Measurements from ENCODE around the gene VCX3B.
"Not testable (repeated sequence)": the region's sequence is repeated elsewhere in the genome, so short reads cannot be mapped to it uniquely, and the experiment has no call there.

VCX3B gene

DNA sequence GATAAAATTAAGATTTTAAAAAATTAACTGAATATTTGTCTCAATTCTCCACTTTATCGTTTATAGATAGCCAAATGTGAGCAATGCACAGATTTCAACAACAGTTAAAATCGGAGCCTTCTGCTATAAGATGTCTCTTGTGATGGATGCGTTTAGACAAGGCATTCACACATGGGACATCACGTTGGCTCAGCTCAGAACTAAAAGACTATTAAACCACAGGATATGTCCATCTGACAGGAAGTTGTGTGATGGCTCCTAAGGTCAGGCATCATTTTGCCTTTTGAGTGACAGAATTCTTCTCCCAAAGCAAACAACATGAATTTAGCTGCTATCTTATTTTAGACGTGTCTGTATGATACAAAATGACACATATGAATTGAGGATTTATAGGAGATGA lies 17.3 kb upstream of the VCX3B start:
- no peak overlapping the region for H3K4me3 ChIP-seq (ENCODE audit: low read depth, low read length)
- TF ChIP-seq, protein P1, sequence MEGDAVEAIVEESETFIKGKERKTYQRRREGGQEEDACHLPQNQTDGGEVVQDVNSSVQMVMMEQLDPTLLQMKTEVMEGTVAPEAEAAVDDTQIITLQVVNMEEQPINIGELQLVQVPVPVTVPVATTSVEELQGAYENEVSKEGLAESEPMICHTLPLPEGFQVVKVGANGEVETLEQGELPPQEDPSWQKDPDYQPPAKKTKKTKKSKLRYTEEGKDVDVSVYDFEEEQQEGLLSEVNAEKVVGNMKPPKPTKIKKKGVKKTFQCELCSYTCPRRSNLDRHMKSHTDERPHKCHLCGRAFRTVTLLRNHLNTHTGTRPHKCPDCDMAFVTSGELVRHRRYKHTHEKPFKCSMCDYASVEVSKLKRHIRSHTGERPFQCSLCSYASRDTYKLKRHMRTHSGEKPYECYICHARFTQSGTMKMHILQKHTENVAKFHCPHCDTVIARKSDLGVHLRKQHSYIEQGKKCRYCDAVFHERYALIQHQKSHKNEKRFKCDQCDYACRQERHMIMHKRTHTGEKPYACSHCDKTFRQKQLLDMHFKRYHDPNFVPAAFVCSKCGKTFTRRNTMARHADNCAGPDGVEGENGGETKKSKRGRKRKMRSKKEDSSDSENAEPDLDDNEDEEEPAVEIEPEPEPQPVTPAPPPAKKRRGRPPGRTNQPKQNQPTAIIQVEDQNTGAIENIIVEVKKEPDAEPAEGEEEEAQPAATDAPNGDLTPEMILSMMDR (IDR thresholded peaks at IDR 0.05; ENCODE audit: low read depth, low read length): no peak

- H3K4me3 ChIP-seq (ENCODE audit: low read depth, low read length): not testable (repeated sequence)
Measured at GRCh38 chrX:8452343-8452742, 12.3 kb upstream of the VCX3B start.

- TF ChIP-seq, protein P1 (IDR thresholded peaks at IDR 0.05; ENCODE audit: low read depth, low read length): no peak
- no peak overlapping the region for H3K4me3 ChIP-seq (ENCODE audit: low read depth, low read length)
Measured at GRCh38 chrX:8453611-8454010, 11.0 kb upstream of the VCX3B start.

- TF ChIP-seq, protein P1 (IDR thresholded peaks at IDR 0.05; ENCODE audit: low read depth, low read length): no peak
- H3K4me3 ChIP-seq (ENCODE audit: low read depth, low read length): no peak overlapping the region
Measured at GRCh38 chrX:8455557-8455956, 9.1 kb upstream of the VCX3B start.

DNA sequence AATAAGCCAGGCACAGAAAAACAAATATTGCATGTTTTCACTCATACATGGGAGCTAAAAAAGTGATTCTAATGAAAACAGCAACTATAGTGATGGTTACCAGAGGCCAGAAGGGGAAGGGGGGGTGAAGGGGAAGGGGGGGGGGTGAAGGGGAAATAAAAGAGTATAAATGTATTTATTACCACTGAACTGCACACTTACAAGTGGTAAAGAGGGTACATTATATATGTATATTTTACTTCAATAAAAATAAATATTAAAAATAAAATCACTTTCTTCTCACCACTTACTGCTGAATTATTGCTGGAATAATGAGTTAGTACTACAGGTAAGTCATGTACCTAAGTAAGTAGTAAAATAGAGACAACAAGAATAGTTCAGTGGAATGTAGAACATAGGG lies 2.1 kb upstream of the VCX3B start:
- TF ChIP-seq, protein P1 (IDR thresholded peaks at IDR 0.05; ENCODE audit: low read depth, low read length): no peak
- H3K4me3 ChIP-seq (ENCODE audit: low read depth, low read length): no peak overlapping the region

DNA sequence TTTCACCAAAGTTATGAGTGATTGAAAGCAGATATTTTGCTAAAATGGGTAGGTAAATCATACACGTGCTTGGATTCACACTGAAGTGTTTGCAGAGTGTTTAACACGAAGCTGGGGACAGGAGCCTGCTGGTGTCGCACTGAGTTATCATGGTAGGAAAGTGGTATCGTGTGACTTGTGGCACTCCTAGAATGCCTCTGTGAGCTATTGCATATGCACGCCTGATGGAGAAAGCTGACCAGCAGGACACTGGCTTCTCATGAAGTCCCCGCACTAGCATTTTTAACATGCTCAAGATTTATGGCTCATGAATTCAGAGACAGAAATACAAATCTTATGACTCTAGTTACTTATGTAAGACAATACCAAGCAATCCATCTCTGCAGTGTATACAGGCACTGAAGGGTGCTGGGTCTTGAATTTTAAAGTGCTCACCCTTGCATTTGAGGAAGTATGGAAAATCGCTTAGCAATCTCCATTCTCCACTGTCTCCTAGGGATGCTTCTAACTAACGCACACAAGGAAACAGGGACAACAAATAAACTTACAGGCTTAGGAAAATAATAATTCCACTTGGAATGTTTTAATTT lies 19.8 kb downstream of the VCX3B start:
- H3K4me3 ChIP-seq (ENCODE audit: low read depth, low read length): no peak overlapping the region

GRCh38 chrX:8495036-8495435 lies 30.4 kb downstream of the VCX3B start:
- H3K4me3 ChIP-seq (ENCODE audit: low read depth, low read length): not testable (repeated sequence)

More for the DNA sequence above, 19.8 kb downstream of the VCX3B start:
- TF ChIP-seq, protein P1 (IDR thresholded peaks at IDR 0.05; ENCODE audit: low read depth, low read length): no peak

DNA sequence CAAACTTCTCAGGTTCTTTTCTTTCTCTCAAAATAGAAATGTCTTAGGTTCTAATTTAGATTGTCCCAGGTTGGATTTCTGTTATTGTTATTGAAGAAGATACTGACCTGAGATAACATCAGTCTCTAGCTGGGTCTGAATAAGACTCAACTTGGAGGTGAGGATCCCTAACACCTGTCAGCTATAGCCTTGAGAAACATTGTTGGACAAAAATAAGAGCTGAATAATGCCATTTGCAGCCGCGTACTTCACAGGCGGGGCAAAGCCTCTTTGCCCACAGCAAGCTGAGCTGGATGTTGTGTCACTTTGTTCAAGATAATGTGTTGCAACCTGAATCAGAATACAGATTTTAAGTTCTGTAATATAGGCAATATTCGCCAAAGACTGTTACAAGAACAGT lies 35.6 kb downstream of the VCX3B start:
- no peak overlapping the region for H3K4me3 ChIP-seq (ENCODE audit: low read depth, low read length)
- TF ChIP-seq, protein P1 (IDR thresholded peaks at IDR 0.05; ENCODE audit: low read depth, low read length): no peak

DNA sequence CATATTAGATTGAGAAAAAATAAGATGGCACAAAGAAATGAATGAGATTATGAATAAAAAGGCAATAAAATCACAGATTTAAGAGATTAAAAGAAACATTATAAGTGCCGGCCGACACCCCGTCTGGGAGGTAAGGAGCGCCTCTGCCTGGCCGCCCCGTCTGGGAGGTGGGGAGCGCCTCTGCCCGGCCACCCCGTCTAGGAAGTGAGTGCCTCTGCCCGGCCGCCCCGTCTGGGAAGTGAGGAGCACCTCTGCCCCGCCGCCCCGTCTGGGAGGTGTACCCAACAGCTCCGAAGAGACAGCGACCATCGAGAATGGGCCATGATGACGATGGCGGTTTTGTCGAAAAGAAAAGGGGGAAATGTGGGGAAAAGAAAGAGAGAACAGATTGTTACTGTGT lies 37.5 kb downstream of the VCX3B start:
- H3K4me3 ChIP-seq (ENCODE audit: low read depth, low read length): not testable (repeated sequence)
